ENCODE measurements around the gene FAM236B.
"Not testable (repeated sequence)": the region's sequence is repeated elsewhere in the genome, so short reads cannot be mapped to it uniquely, and the experiment has no call there.

GRCh38 chrX:72788142-72788541 lies 5.7 kb upstream of the FAM236B start:
- TF ChIP-seq CTCF (conservative IDR thresholded peaks at IDR 0.05; ENCODE audit: low read depth, low read length); EZH2 (IDR thresholded peaks at IDR 0.05; ENCODE audit: borderline replicate concordance, low read depth, low read length, poor library complexity, severe bottlenecking): not testable (repeated sequence)

All from A673 (cell line).